ENCODE results near the gene TLX2. TPM values are rescaled to one million over a fixed set of nuclear protein-coding genes. Genes with fewer than 3 reads are reported as not detected.

Gene TLX2
- total and polyA plus RNA-seq, 2 of the 8 experiments (the other 6 are each of a cell fraction or from before 2014, with no cell fraction given): 0.06 to 0.17 TPM

DNA sequence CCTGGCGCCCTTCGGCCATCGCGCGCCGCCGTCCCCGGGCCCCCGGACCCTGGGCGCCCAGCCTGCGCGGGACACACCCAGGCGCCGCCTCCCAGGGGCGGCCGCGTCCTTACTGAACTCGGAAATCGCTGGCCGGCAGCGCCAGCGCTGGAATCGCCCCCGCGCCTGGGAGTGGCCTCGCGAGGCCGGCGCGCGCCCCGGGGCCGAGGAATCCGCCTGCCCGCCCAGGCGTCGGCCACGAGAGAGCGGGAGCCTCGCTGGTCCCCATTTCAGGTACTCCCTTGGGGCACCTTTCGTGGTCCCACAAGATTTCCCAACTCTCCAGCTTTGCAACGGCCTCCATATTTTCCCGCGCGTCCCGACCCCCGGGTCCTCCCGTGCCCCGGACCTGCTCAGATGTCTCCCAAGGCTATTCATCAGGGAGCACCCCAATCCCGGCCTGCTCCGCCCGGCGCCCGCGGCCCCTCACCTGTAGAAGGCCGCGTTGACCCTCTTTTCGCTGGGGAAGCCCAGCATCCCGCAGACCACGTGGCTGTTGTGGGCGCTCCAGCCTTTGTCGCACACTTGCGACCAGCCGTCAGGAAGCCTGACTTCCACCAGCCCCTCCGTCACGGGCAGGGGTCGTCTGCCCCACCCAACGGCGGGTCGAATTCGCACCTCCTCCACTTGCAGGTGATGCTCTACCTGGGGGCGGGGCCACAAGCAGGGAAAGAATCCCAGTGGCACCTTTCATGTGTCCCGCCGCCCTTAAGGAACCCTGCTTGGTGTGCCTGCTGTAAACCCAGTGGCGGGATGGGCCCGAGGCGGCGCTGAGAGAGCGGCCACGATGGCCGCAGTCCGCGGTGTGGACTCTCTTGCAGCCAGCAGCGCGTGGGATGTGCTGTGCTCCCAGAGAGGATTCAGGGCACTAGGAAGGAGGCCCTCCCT lies 34.9 kb downstream of the TLX2 start (continued):
- TF ChIP-seq RBBP5 (IDR thresholded peaks at IDR 0.05; ENCODE audit: borderline replicate concordance, low read depth, low read length) (peak; percentile 29; the same call in 1 of the 2 replicates), KDM4A (IDR thresholded peaks at IDR 0.05; ENCODE audit: low read depth, low read length, severe bottlenecking) (peak; percentile 92), TCF12 (IDR thresholded peaks at IDR 0.05; ENCODE audit: low read depth, low read length) (no peak), EP300 (IDR thresholded peaks at IDR 0.05; ENCODE audit: borderline replicate concordance in 1 of 2, low read depth in 2 of 2, low read length in 2 of 2) (no peak), SUZ12 (IDR thresholded peaks at IDR 0.05; ENCODE audit: low read length) (peak; percentile 62; the same call in 1 of the 2 replicates), CBX8 (IDR thresholded peaks at IDR 0.05; ENCODE audit: borderline replicate concordance, low read depth, low read length) (no peak), TBP (IDR thresholded peaks at IDR 0.05; ENCODE audit: low read depth, low read length) (peak; percentile 51; the same call in 1 of the 2 replicates), BRCA1 (IDR thresholded peaks at IDR 0.05; ENCODE audit: low read depth, low read length) (no peak)

Data from H1 (cell line).